ENCODE data around the gene NT5DC3. TPM values are rescaled to one million over a fixed set of nuclear protein-coding genes. Genes with fewer than 3 reads are reported as not detected.

The NT5DC3 gene
- polyA plus RNA-seq, 5 donors, result 4.5 to 7.7 (median 5.3) TPM

DNA sequence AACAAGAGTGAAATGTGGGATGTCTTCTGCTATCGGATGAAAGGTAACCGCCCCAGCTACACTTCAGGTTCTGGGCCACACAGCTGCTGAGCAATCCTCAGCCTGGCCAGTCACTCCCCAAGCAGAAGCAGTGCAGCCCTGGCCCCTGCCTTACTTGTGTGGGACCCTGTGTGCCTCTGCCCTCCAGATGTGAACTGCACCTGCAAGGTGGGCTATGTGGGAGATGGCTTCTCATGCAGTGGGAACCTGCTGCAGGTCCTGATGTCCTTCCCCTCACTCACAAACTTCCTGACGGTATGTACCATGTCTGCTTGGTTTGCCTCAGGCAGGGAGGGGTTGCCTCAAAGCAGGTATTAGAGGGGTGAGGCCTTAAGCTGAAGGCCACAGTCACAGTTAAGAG is 85.6 kb downstream of the NT5DC3 start:
- DNase-seq, result no peak

DNA sequence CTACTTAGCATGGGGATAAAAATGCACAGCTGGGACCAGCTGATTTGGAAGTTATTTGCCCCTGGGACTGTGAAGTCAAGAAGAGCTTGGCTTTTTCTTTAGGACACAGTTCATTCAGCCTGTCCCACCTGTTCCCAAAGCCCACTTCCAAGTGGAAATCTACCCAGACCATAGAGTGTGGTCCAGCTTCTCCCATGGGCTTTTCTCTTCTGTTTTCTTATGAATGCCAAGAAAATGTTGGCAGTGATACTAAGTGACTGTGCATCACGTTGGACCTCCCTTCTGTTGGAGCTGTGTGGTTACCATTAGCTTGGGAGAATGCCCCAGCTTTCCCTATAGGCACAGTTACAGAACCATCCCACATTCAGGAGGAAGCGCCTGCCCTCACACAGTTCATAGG is 89.4 kb downstream of the NT5DC3 start:
- DNase-seq, result no peak

DNA sequence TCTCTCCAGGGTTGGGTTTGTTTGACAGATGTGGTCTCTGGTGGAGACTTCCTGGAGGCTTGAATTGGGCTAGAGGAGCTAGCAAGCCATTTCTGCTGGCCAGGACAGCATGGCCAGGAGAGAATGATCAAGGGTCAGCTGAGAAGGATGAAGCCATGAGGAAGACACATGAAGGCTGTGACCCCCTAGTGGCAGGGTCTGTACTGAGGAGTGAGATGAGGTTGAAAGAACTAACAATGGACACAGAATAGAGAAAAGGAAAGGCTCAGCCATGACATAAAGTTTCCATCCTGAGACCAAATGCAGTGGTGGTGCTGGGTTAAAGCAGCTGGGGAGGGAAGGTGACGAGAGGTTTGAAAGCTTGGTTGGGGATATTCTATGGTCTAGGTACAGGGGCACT is 89.9 kb downstream of the NT5DC3 start:
- DNase-seq, result no peak

DNA sequence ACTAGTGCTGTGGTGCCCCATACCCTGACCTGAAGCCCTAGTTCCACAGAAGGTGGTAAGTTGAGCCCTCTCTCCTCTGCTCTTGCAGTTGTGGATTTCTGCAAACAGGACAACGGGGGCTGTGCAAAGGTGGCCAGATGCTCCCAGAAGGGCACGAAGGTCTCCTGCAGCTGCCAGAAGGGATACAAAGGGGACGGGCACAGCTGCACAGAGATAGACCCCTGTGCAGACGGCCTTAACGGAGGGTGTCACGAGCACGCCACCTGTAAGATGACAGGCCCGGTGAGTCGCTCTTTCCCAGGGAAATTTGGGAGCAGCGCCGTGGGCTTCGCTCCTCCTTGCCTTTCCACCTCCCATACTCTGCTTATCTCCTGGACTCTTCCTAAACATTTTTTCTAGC is 92.2 kb downstream of the NT5DC3 start:
- no peak for DNase-seq

DNA sequence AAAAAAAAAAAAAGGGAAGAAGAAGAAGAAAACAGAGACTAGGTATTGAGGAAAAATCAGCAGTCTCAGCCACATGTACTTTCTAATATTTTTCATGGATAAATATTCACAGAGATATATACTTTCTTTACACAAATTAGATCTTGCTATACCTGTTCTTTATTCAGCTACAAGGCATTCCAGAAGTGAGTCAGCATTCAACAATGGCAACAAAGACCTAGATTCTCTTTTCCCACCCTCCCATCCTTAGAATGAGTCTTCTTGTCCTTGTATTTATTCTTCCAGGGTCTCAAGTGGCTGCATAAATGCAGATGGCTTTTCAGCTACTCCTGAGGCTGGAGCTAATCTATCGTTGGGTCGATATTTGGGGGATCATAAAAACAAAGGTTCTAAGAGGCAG is 93.0 kb downstream of the NT5DC3 start:
- no peak for DNase-seq

DNA sequence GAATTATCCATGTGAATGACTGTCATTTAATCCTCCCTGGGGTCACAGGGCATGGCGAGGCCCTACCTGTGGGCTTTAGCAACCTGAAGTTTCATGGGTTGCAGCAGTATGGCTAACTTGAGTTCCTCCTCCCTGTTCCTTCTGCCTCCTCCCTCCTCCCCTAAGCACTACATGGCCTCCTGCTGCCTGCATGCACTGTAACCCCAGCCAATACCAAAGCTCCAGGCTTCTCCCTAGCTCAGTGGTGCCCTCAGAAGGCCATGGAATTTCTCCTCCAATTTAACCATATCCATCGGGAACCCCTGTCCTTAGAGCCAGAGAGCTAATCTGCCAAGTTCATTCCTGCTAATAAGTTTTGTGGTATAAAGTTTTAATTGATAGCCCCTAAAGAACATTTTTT is 95.1 kb downstream of the NT5DC3 start:
- DNase-seq, result no peak

DNA sequence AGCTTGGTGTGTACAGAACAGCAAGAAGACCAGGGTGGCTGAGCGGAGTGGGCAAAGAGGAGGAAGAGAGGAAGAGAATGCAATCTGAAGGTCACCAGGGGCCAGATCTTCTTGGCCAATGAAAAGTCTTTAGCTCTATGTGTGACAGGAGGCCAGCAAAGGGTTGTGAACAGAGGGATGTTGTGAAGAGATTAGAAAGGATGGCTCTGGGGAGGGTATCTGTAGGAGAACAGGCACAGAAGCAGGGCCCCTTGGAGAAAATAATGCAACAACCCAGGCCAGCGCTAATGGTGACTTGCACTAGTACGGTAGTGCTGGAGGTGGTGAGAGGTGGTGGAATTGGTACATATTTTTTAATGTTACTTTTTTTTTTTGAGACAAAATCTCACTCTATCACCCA is 97.2 kb downstream of the NT5DC3 start:
- no peak for DNase-seq

DNA sequence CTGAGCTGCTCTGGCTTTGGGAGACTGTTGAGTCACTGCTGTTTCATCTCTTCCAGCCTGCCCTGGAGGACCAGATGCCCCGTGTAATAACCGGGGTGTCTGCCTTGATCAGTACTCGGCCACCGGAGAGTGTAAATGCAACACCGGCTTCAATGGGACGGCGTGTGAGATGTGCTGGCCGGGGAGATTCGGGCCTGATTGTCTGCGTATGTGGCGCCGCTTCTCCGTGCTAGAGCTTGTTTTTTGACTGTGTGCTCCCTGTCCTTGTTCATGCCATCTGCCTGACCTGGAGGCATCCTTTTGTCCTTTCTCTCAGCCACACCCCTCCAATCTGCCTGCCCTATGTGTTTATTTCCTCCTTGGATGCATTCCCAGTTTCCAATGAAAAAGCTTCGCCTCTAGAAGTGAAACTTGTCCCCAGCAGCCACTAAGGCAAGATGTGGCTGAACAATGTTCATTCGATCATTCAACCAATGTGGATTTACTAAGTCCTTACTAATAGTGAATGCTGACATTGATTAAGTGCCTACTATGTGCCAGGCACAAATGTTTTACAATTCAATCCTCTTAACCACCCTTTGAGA is 98.6 kb downstream of the NT5DC3 start:
- DNase-seq, result peak; percentile 14 to 36

DNA sequence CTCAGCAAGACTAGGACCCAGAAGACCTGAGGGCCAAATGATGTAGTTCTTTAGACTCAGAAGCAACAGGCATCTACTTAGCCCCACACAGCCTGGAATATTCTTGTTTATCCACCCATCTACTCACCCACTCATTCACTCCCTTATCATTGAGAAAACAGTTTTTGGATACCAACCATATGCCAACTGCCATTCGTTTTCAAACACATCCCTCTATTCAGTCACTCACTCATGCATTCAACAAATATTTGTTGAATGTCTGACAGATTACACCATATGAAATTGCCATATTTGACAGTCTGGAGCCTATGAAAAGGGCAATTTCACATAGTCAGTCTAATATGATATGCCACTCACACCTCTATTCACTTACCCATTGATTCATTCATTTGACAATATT is 103.2 kb downstream of the NT5DC3 start:
- no peak for DNase-seq

DNA sequence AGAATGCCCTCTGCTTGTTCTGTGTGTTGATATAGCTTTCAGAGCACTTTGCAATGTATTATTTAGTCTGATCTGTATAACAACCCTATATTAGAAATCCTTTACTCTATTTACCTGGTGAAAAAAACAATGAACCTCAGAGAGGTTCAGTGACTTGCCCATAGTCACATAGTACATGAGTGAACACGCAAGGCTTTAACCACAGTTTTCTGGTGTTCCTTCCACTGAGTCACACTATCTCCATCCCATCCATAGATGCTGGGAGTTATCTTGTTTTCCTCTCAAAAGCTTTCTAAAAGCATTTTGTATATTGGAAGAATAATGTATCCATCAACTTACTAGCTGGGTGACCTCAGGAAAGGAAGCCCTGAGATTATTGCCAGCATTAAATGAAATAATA is 104.5 kb downstream of the NT5DC3 start:
- DNase-seq, result no peak

DNA sequence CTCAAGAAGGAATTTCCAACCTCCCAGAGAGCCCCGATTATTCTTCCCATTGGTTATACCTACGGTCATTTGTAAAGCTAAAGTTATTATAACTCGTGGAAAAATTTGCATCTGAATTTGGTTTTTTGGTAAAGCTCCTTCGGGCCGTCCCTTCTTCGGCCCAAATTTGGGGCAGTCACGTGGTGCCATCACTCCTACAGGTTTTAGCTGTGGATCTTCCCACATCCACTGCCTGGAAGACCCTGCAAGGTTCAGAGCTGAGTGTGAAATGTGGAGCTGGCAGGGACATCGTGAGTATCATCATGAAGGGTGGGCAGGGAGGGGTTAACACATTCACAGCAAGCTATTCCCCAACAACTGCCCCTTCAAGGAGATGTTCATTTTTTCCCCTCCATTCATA is 105.7 kb downstream of the NT5DC3 start:
- DNase-seq, result no peak

DNA sequence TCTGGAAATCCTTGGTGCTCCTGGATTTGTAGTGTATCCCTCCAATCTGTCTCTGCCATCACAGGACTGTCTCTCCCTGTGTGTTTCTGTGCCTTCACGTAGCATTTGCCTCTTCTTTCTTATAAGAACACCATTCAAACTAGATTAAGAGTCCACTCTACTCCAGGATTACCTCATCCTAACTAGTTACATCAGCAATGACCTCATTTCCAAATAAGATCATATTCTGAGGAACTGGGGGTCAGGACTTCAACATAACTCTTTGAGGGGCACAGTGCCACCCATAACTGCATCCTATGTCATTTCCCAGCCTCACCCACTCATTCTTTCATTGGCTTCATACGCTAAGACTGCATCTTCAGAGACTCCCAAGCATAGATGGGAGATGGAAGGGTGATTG is 106.2 kb downstream of the NT5DC3 start:
- DNase-seq, result no peak

DNA sequence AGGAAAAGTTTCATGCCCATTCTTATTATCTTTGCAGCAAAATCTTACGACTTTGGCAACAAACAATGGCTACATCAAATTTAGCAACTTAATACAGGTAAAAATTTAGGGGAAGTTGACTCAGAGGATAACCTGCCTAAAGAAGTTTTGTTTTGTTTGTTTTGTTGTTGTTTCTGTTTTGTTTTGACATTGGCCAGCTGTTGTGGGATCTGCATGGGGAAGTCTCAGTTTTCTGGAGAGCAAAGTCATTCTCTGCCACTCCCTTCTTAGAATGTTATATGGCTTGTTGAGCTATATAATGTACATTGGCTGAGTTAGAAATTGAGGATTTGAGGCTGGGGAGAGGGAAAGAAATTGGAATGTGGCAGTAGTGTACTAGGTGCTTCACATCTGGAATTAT is 109.5 kb downstream of the NT5DC3 start:
- DNase-seq, result no peak

DNA sequence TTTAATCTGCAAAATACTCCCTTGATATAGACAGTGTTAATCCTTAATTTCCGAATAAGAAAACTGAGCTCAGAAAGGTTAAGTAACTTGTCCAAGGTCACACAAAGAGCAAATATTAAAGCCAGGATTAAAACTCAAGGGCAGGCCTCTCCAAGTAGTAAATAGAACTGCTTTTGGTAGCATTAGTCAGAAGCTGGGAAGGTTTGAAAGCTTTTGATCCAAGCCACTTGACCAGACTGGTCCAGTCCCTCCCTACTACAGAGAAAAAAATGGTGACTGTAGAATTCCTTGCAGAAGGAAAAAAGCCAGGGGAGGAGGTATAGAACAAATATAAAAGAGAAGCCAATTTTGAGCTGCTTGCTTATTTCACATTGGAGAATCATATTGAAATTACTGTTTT is 111.5 kb downstream of the NT5DC3 start:
- DNase-seq, result no peak

DNA sequence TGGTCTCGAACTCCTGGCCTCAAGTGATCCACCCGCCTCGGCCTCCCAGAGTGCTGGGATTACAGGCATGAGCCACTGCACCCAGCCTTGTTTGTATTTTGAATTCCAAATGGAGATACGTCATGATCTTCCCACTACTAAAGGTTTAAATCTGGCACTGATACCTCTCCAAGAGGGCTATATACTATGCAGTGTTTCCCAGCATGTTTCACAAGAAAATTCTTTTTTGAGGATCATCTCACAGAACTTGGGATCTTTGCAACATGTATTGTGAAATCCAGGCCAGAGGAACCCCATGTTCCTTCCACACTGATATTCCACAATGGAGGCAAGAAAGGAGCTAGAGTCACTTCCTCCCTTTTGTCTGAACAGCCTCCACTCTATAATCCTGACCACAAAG is 112.7 kb downstream of the NT5DC3 start:
- DNase-seq, result no peak

DNA sequence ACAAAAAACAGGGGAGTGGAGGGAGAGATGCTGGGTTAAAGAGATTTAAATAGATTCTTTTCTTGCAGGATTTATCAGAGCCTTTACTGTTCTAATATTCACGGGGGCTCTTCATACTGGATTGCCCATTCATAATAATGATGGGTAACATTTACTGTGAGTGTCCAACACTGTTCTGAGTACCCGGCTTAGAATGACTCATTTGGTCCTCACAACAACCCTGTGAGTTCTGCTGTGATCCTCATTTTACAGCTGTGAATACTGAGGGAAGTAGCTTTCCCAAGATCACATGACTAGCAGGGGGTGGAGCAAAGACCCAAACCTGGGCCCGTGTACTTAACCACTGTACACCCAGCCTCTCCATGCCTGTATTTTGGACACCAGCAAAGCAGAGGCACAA is 113.4 kb downstream of the NT5DC3 start:
- DNase-seq, result no peak

DNA sequence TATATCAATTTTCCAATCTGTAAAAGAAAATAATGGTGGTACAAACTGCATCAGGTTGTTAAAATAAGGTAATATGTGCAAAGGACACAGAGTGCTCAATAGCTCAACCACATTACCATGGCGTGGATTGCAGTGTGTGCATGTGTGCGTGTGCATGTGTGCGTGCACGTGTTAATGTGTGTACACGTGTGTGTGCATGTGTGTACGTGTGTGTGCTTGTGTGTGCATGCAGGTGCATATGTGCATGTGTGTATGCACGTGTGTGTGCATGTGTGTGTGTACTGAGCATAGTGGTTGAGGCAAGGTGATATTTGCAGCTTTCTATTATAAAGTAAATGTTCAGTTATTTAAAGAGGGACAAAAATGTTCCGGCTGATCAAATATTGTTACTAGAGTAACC is 115.6 kb downstream of the NT5DC3 start:
- no peak for DNase-seq

Other genes starting within 250 kb of the NT5DC3 start
- 100 to 1,000 TPM; 664 to 884 (median 802) TPM for gene HSP90B1, start 89.2 kb upstream of the NT5DC3 start, polyA plus RNA-seq (ENCODE audit: insufficient read depth in 1 of 5, insufficient read length in 5 of 5, low replicate concordance in 1 of 5)
- 10 to 100 TPM; 40.4 to 62.4 (median 53.6) TPM for gene TDG, start 124.6 kb upstream of the NT5DC3 start, polyA plus RNA-seq (ENCODE audit: insufficient read depth in 1 of 5, insufficient read length in 5 of 5, low replicate concordance in 1 of 5)
- gene GLT8D2, start 209.0 kb upstream of the NT5DC3 start, polyA plus RNA-seq (ENCODE audit: insufficient read depth in 1 of 5, insufficient read length in 5 of 5, low replicate concordance in 1 of 5), result 10 to 100 TPM; 24.7 to 37.4 (median 29.5) TPM
- 10 to 100 TPM; 17.1 to 29.2 (median 23.0) TPM for gene HCFC2, start 223.3 kb upstream of the NT5DC3 start, polyA plus RNA-seq (ENCODE audit: insufficient read depth in 1 of 5, insufficient read length in 5 of 5, low replicate concordance in 1 of 5)